HUES64 (cell line): ENCODE results near the gene GNG4.
"Not testable (repeated sequence)": the region's sequence is repeated elsewhere in the genome, so short reads cannot be mapped to it uniquely, and the experiment has no call there.

Experiments used
- H3K27ac ChIP-seq: 2 replicates; pipeline ENCODE4 v1.7.0; 2013; ENCODE audit warnings: low read depth, low read length, inconsistent platforms
- H3K27me3 ChIP-seq: 2 replicates; pipeline ENCODE4 v1.6.1; 2013; ENCODE audit warnings: mild to moderate bottlenecking, low read length; ENCODE audit not compliant: insufficient read depth
- H3K36me3 ChIP-seq: 2 replicates; pipeline ENCODE4 v1.6.1; 2013; ENCODE audit warnings: mild to moderate bottlenecking, low read length; ENCODE audit not compliant: insufficient read depth
- H3K4me1 ChIP-seq: 2 replicates; pipeline ENCODE4 v1.6.1; 2013; ENCODE audit warnings: mild to moderate bottlenecking, low read length, moderate library complexity; ENCODE audit not compliant: insufficient read depth
- H3K4me3 ChIP-seq: 2 replicates; pipeline ENCODE4 v1.5.1; 2013; ENCODE audit warnings: mild to moderate bottlenecking, low read length, moderate library complexity
- H3K9ac ChIP-seq: 2 replicates; pipeline ENCODE4 v1.6.1; 2013; ENCODE audit warnings: mild to moderate bottlenecking, low read depth, low read length
- H3K9me3 ChIP-seq: 2 replicates; pipeline ENCODE4 v1.6.1; 2013; ENCODE audit warnings: low read depth, low read length; ENCODE audit not compliant: insufficient read depth
- WGBS: fragments of 150-250, 120-280 bp; methylation state at CpG from one replicate; pipeline ENCODE4 v1.1.7; 2013; ENCODE audit warnings: missing lambda C conversion rate; 5-methylcytosine and 5-hydroxymethylcytosine counted together

The GNG4 gene

GRCh38 chr1:235582130-235582529, 67.5 kb downstream of the GNG4 start:
- Histone ChIP-seq H3K36me3 (peaks cover 15% of the 10 kb centered on the region), H3K9me3 (no peaks in the 10 kb centered on the region), H3K27ac (no peak overlapping the region), H3K4me3 (no peak overlapping the region), H3K4me1 (no peaks in the 10 kb centered on the region), H3K27me3 (no peaks in the 10 kb centered on the region), H3K9ac (no peak overlapping the region)
- WGBS, result 93% methylated on average over 10 of the region's 10 CpGs

GRCh38 chr1:235579891-235580290, 69.7 kb downstream of the GNG4 start:
- Histone ChIP-seq H3K4me3 (no peak overlapping the region), H3K9me3 (no peaks in the 10 kb centered on the region), H3K9ac (no peak overlapping the region), H3K36me3 (peaks cover 15% of the 10 kb centered on the region), H3K27ac (no peak overlapping the region), H3K27me3 (no peaks in the 10 kb centered on the region), H3K4me1 (no peaks in the 10 kb centered on the region)
- 94% methylated on average over 3 of the region's 3 CpGs for WGBS

- Histone ChIP-seq H3K4me3 (no peak overlapping the region), H3K9me3 (no peaks in the 10 kb centered on the region), H3K4me1 (no peaks in the 10 kb centered on the region), H3K27ac (no peak overlapping the region), H3K36me3 (peaks cover 6% of the 10 kb centered on the region), H3K27me3 (no peaks in the 10 kb centered on the region), H3K9ac (no peak overlapping the region)
- 94% methylated on average over 6 of the region's 6 CpGs for WGBS
These were observed 74.0 kb downstream of the GNG4 start for GRCh38 chr1:235575597-235575996.

GRCh38 chr1:235573880-235574279, 75.7 kb downstream of the GNG4 start:
- Histone ChIP-seq H3K4me1 (no peaks in the 10 kb centered on the region), H3K4me3 (no peak overlapping the region), H3K9ac (no peak overlapping the region), H3K36me3 (no peaks in the 10 kb centered on the region), H3K27me3 (no peaks in the 10 kb centered on the region), H3K27ac (no peak overlapping the region), H3K9me3 (no peaks in the 10 kb centered on the region)
- 93% methylated on average over 2 of the region's 2 CpGs for WGBS

- not testable (repeated sequence) for H3K4me1 ChIP-seq, H3K27ac ChIP-seq, H3K9me3 ChIP-seq, H3K4me3 ChIP-seq, H3K36me3 ChIP-seq, H3K9ac ChIP-seq, H3K27me3 ChIP-seq
- 97% methylated on average over 5 of the region's 5 CpGs for WGBS
These were observed 76.6 kb downstream of the GNG4 start for GRCh38 chr1:235572971-235573370.

GRCh38 chr1:235571482-235571881, 78.1 kb downstream of the GNG4 start:
- no peaks in the 10 kb centered on the region for H3K27me3 ChIP-seq
- no peak overlapping the region for H3K9ac ChIP-seq
- H3K27ac ChIP-seq, result no peak overlapping the region
- no peaks in the 10 kb centered on the region for H3K9me3 ChIP-seq
- no peak overlapping the region for H3K4me3 ChIP-seq
- no peaks in the 10 kb centered on the region for H3K4me1 ChIP-seq
- WGBS, result 100% methylated on average over 3 of the region's 3 CpGs
- no peaks in the 10 kb centered on the region for H3K36me3 ChIP-seq

GRCh38 chr1:235567812-235568503, 81.6 kb downstream of the GNG4 start:
- Histone ChIP-seq H3K27ac (no peak overlapping the region), H3K4me1 (no peaks in the 10 kb centered on the region), H3K4me3 (no peak overlapping the region), H3K9me3 (no peaks in the 10 kb centered on the region), H3K27me3 (no peaks in the 10 kb centered on the region), H3K9ac (no peak overlapping the region), H3K36me3 (no peaks in the 10 kb centered on the region)
- WGBS, result 92% methylated on average over 7 of the region's 7 CpGs

GRCh38 chr1:235566084-235566483, 83.5 kb downstream of the GNG4 start:
- Histone ChIP-seq H3K4me1 (no peaks in the 10 kb centered on the region), H3K9ac (no peak overlapping the region), H3K36me3 (no peaks in the 10 kb centered on the region), H3K27me3 (no peaks in the 10 kb centered on the region), H3K9me3 (no peaks in the 10 kb centered on the region), H3K27ac (no peak overlapping the region), H3K4me3 (no peak overlapping the region)
- 42% methylated on average over 8 of the region's 8 CpGs for WGBS

- no CpG with 5 or more reads among the region's 1 CpG for WGBS
- Histone ChIP-seq H3K27ac (no peak overlapping the region), H3K4me1 (no peaks in the 10 kb centered on the region), H3K9me3 (no peaks in the 10 kb centered on the region), H3K27me3 (no peaks in the 10 kb centered on the region), H3K4me3 (no peak overlapping the region), H3K9ac (no peak overlapping the region), H3K36me3 (no peaks in the 10 kb centered on the region)
These were observed 86.0 kb downstream of the GNG4 start for GRCh38 chr1:235563513-235564061.

- Histone ChIP-seq H3K9me3 (no peaks in the 10 kb centered on the region), H3K36me3 (no peaks in the 10 kb centered on the region), H3K27ac (no peak overlapping the region), H3K4me1 (no peaks in the 10 kb centered on the region; the same call in 1 of the 2 replicates), H3K4me3 (no peak overlapping the region), H3K9ac (no peak overlapping the region), H3K27me3 (no peaks in the 10 kb centered on the region)
These were observed 87.0 kb downstream of the GNG4 start for GRCh38 chr1:235562589-235562988.

GRCh38 chr1:235558621-235559169, 90.9 kb downstream of the GNG4 start:
- Histone ChIP-seq H3K36me3 (no peaks in the 10 kb centered on the region), H3K4me1 (no peaks in the 10 kb centered on the region; the same call in 1 of the 2 replicates), H3K4me3 (no peak overlapping the region), H3K9me3 (no peaks in the 10 kb centered on the region), H3K27me3 (no peaks in the 10 kb centered on the region), H3K9ac (no peak overlapping the region), H3K27ac (no peak overlapping the region)
- 82% methylated on average over 5 of the region's 6 CpGs for WGBS
